Stimulated activated CD8-positive, alpha-beta memory T cell treated with anti-CD3 and anti-CD28 coated beads, Interleukin-4, amount 100 ng/mL, for 24 hours (primary cell): ENCODE measurements around the gene GNA15.
"Not testable (repeated sequence)": the region's sequence is repeated elsewhere in the genome, so short reads cannot be mapped to it uniquely, and the experiment has no call there.

ENCODE experiments used
- DNase-seq: peaks from one replicate; pipeline ENCODE4 v3.0.0-alpha.2; 2020; ENCODE audit warnings: low read depth

The GNA15 gene

GRCh38 chr19:3190921-3191805, 55.3 kb downstream of the GNA15 start:
- no peak for DNase-seq

- DNase-seq: not testable (repeated sequence)
These were observed 55.9 kb downstream of the GNA15 start for GRCh38 chr19:3191806-3192104.

- no peak for DNase-seq
These were observed 56.4 kb downstream of the GNA15 start for GRCh38 chr19:3192228-3192635.

GRCh38 chr19:3192684-3193083, 56.9 kb downstream of the GNA15 start:
- no peak for DNase-seq

DNA sequence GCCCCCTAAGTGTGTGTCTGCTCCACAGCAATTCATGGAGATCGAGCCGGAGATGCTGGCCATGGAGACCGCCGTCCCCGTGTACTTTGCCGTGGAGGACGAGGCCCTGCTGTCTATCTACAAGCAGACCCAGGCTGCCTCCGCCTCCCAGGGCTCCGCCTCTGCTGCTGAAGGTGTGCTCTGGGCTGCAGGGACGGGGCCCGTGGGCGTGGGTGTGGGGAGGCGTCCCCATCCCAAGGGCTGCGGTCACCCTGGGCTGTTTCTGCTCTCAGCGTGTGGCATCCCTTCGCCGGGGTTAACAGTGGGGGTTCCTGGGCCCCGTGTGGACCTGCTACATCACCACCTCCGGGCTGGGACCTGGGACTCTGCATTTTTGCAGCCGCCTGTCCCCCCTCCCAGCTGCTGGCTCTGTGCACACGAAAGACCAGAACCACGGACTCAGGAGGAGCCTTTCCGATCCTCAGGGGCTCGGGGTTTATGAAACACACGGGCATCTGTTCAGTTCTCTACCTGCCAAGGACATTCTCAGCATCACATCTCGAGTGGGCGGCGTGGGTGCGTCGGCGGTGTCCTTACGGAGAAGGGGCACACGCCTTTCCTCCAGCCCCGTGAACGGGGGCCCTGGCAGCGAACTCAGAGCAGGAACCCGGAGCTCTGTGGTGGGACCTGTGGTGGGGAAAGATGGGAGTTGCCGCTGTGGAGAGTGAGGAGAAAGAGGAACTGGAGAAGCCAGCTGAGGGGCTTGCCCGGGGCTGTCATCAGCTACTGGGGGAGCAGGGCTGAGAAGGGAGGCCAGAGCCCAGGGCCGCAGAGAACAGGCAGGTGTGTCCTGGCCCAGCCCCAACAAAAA, 57.6 kb downstream of the GNA15 start:
- no peak for DNase-seq

DNA sequence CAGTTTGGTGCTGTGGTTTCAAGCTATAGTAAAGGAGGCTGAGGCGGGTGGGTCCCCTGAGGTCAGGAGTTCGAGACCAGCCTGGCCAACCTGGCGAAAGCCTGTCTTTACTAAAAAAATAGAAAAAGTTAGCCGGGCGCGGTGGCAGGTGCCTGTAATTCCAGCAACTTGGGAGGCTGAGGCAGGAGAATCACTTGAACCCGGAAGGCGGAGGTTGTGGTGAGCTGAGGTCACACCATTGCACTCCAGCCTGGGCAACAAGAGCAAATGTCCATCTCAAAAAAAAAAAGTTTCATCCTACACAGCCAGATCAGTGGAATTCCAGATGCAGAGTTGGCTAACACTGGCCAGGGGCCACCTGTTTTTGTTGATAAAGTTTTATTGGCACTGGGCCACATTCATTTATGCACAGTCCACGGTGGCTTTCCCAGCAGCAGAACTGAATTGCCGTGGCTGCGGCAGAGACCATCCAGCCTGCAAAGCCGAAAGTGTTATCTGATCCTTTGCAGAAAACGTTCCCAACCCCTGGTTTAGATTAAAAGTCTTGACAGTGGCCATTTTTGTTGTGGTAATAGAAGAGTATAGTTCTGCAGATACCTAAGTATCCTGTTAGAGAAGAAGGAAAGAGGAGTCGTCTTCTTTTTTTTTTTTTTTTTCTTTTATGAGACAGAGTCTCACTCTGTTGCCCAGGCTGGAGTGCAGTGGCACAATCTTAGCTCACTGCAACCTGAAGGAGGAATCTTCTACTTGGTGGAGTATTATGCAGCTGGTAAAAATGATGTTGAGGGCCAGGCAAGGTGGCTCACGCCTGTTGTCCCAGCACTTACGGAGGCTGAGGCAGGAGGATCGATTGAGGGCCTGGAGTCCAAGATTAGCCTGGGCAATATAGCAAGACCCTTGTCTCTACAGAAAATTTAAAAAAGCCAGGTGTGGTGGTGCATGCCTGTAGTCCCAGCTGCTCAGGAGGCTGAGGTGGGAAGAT, 58.6 kb downstream of the GNA15 start:
- DNase-seq: no peak

- DNase-seq: no peak
These were observed 60.5 kb downstream of the GNA15 start for GRCh38 chr19:3196064-3196932.

DNA sequence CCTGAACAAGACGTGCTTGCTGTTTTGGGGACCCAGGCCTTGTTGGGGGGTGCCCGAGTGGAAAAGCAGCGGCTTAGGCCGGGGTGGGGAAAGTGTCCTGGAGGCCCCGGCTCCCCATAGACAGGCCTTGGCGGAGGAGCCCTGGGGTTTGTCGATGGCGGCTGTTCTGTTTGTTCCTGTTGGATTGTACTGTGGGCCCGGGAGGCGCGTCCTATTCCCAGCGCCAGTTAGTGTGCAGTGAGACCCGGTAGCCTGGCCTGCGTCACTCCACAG, 61.0 kb downstream of the GNA15 start:
- no peak for DNase-seq

DNA sequence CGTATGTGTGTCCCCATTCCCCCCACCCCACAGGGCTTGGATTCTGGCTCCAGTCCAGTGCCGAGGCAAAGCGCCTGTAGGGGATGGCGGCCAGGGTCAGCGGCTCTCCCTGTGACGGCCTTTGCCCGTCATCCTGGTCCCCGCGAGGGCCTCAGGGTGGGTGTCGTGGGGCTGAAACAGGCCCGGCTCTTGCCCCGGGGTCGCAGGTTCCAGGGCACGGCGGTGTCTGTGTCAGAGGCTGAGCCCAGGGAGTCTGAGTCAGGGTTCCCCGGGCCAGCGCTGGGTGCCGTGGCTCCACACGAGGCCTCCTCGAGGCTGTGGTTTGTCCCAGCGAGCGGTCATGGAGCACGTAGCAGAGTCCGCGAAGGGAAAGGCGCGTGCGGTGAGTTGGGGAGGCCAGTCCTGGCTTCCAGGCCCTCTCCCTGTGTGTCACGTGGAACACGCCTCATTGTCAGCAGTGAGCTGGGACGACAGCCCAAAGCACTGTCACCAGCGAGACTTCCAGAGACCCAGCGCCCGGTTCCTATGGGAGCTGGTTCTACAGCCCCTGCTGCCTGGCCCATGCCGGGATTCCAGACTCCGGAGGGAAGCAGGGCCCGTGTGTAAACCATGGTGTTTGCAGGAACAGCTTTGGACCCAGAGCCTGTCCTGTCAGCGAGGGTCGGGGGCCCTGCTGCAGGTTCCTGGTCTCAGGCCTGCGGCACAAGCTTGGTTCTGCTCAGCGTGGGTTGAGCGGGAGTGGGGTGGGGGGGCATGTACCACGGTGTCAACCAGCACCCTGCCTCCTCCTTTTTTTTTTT, 63.3 kb downstream of the GNA15 start:
- no peak for DNase-seq

DNA sequence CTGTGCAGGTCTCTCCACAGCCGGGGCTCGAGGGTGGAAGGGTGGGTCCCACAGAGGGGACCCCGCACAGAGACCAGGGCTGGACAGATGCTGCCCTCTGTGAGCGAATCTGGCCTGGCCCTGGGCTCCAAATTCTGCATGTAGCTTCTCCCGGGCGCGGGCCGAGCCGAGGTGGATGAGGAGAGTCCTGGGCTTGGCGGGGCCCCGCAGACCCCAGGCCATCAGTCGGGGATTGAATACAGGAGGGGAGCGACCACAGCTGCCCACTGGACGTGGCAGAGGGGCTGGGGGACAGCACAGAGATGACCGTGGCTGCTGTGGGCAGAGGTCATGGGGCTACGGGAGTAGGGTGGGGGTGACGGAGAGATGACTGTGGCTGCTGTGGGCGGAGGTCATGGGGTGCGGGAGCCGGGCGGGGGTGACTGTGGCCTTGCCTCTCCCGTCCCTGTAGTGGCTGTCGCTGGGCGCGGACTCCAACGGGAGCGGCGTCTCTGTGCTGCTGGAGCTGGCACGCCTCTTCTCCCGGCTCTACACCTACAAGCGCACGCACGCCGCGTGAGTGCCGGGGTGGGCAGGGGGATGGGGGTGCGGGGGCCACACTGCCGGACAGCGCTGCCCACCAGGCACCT, 65.4 kb downstream of the GNA15 start:
- no peak for DNase-seq

DNA sequence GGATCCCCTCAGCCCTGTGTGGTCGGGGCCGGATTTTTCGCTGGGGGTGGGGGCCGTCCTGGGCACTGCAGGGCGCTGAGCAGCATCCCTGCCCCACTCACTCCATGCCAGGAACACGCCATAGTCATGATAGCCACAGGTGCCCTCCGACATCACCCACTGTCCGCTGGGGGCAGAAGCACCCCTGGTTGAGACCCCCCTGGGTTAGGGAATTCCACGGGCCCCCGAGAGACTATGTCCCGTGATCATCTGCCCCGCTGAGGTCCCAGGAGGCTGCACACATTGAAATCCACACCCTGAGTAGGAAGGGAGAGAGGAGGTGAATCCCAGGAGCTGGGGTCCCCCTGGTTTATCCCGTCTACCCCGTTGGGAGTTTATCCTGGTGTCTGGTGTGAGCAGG, 66.1 kb downstream of the GNA15 start:
- no peak for DNase-seq

GRCh38 chr19:3202346-3202745, 66.5 kb downstream of the GNA15 start:
- no peak for DNase-seq

- not testable (repeated sequence) for DNase-seq
These were observed 67.1 kb downstream of the GNA15 start for GRCh38 chr19:3202895-3203294.

DNA sequence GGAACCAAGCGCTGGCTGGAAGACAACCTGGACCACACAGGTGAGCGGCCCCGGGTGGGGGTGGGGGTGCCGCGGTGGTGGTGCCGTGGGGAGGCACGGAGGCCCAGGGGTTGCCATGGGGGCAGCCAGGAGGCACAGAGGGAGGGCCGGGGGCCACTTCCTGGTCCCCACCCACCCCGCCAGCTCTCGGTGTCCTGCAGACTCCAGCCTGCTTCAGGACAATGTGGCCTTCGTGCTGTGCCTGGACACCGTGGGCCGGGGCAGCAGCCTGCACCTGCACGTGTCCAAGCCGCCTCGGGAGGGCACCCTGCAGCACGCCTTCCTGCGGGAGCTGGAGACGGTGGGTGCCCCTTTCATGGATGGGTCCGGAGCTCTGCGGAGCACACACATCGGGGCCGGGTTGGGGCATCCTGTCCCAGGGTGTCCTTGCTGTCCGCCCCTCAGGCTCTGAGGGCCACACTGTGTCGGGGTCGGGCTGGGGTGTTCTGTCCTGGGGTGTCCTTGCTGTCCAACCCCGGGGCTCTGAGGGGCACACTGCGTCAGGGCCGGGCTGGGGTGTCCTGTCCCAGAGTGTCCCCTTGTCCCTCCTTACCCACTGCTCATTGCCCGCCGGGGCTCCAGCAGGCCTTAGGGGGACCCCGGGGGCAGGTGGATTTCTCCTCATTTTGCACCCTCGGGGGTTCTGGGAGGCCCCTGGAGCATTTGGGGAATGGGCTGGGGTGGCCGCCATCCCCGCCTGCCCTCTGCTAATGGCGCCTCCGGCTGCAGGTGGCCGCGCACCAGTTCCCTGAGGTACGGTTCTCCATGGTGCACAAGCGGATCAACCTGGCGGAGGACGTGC, 68.2 kb downstream of the GNA15 start:
- no peak for DNase-seq

DNA sequence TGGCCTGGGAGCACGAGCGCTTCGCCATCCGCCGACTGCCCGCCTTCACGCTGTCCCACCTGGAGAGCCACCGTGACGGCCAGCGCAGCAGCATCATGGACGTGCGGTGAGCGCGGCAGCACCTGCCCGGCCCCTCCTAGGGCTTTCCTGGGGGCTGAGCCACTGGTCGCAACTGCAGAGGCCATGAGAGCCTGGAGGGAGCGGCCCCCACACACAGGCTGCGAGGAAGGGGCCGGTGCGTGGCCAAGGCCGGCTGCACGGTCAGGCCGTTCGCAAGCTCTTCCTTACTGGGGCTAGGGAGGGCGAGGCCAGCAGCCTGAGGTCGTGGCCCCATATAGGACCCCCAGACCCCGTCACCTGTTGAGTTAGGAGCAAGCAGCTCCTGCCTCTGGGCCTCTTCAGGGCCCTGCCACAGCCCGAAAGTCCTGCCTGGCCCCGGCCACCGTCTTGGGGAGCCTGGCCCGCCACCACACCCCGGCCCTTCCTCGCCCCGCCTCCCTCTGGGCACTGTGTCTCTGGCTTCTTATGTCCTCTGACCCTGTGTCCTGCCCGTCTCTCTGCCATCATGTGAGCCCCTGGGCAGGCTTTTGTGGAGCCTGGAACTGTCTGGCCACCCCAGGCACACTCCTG, 68.9 kb downstream of the GNA15 start:
- no peak for DNase-seq

GRCh38 chr19:3206216-3206953, 70.6 kb downstream of the GNA15 start:
- DNase-seq: no peak

- DNase-seq: no peak
These were observed 71.8 kb downstream of the GNA15 start for GRCh38 chr19:3207461-3208242.
